Embryonic facial prominence (tissue), 1 donor: ENCODE data around the gene HNRNPU.

ENCODE experiments used
- DNase-seq: peaks from one replicate; pipeline ENCODE4 v3.0.0-alpha.2; 2016; ENCODE audit errors: extremely low spot score

Gene HNRNPU

DNA sequence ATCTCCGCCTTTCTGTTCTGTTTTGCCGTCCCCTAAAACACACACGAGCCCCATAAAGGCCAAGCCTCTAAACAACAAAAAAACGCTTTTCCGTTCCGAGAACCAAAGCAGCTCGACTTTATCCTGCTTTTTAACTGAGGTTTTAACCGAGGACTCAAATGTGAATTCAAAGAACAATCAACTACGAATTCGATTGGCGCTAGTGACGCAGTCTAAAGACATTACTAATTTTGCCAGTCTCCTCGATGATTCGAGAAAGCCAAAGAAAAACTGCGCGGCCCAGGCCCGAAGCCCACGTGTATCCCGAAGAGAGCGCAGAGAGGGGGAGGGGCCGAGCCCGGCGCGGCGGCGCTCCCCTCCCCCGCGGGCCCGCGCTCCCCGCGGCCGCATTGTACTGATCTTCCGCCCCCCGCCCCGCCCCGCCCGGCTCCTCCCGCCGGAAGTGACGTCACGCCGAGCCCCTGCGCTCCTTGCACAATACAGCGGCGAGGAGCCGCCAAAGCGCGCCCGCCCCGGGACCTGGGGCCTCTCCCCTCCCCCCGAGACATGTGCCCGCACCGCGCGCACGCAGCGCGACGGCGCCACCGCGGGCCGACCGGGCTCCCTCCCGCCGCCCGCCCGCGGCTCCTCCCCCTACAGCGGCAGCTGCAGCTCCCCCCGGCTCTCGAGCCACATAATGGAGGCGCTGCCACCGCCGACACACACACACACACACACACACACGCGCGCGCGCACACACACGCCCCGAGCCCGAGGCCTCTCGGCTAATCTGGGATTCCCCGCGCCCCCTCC, 1.4 kb downstream of the HNRNPU start:
- DNase-seq, result peak; percentile 81

DNA sequence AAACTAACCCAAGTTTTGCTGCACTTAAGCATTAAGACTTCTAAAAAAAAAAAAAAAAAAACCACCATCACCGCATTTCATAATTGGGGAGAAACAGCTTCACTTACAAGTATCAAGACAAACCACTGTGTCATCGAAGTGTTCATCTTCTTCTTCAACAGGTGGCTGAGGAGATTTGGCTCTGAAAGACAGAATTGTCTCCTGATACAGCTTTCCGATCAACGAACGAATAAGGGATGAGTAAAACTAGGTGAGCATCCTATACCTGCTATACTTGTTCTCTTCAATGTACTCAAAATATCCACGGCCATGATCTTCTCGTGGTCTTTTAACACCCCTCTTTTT, 2.0 kb downstream of the HNRNPU start:
- no peak for DNase-seq

- no peak for DNase-seq
These were observed 2.7 kb downstream of the HNRNPU start for GRCh38 chr1:244861683-244862082.

DNA sequence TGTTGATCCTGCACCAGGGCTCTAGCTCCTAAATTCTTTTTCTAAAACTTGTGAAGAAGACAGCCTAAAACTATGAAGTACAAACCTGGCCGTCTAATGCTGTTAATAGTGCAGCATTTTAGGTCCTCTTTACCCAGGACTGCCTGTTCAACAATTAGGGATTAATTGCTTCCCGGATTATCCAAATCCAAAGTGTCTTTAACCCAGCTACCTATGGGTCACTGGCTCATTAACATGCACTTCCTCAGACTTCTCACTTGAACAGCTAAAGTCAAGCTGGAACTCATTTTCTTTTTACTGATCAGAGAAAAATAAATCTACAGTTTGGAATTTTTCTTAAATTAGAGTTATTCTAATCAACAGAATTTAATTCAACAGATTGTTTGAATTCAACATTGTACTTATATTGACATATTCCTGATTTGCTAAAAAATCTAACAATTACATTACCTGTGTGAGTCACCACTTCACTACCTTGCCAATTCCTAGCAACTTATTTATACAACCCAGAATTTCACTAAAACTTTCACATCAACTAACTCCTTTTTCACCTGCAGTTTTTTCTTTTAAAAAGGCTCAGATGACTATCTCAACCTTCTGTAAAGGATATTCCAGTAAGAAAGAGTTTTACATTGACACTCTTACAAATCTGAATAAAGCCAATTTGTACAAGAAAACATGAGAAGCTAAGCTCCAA, 3.3 kb downstream of the HNRNPU start:
- DNase-seq, result no peak

GRCh38 chr1:244860078-244860477, 4.3 kb downstream of the HNRNPU start:
- no peak for DNase-seq

- no peak for DNase-seq
These were observed 6.0 kb downstream of the HNRNPU start for GRCh38 chr1:244858357-244858756.

DNA sequence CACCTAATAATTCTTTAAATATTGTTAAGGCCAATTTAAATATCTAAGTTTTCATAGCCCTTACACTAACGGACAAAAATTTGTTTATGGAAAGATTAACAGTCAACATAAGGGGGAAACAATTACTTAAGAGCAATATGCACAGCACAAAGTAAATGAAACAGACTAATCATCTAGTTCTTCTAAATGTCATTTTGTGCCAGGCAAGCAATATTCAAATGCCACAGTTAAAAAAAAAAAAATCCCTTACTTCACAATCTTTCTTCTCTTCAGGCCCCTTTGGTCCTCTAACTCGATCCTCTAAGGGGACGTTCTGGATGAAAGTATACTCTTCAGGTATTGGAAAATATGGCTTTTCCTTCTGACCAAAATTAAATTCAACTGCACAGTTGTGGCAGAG, 6.6 kb downstream of the HNRNPU start:
- no peak for DNase-seq

GRCh38 chr1:244854865-244855578, 9.3 kb downstream of the HNRNPU start:
- DNase-seq, result no peak

- no peak for DNase-seq
These were observed 10.2 kb downstream of the HNRNPU start for GRCh38 chr1:244854166-244854565.

GRCh38 chr1:244852694-244853093, 11.6 kb downstream of the HNRNPU start:
- DNase-seq, result no peak

GRCh38 chr1:244851546-244852231, 12.7 kb downstream of the HNRNPU start:
- DNase-seq, result no peak

DNA sequence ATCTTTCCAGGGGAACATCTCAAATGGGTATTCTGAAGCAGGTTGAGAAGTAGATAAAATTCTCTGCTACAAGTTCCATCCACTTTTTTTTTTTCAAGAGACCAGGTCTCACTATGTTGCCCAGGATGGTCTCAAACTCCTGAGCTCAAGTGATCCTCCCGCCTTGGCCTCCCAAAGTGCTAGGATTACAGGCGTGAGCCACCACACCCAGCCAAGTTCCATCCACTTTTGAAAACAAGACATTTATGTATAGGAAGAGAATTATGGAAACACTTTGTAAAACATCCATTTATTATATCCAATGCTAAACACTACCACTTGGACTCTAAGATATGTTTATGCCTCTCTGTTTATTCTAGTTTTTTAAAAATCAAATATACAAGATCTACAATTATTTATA, 13.4 kb downstream of the HNRNPU start:
- DNase-seq, result no peak

GRCh38 chr1:244850099-244850852, 14.1 kb downstream of the HNRNPU start:
- DNase-seq, result no peak

GRCh38 chr1:244849189-244849866, 15.0 kb downstream of the HNRNPU start:
- no peak for DNase-seq

GRCh38 chr1:244846653-244847052, 17.7 kb downstream of the HNRNPU start:
- DNase-seq, result no peak

DNA sequence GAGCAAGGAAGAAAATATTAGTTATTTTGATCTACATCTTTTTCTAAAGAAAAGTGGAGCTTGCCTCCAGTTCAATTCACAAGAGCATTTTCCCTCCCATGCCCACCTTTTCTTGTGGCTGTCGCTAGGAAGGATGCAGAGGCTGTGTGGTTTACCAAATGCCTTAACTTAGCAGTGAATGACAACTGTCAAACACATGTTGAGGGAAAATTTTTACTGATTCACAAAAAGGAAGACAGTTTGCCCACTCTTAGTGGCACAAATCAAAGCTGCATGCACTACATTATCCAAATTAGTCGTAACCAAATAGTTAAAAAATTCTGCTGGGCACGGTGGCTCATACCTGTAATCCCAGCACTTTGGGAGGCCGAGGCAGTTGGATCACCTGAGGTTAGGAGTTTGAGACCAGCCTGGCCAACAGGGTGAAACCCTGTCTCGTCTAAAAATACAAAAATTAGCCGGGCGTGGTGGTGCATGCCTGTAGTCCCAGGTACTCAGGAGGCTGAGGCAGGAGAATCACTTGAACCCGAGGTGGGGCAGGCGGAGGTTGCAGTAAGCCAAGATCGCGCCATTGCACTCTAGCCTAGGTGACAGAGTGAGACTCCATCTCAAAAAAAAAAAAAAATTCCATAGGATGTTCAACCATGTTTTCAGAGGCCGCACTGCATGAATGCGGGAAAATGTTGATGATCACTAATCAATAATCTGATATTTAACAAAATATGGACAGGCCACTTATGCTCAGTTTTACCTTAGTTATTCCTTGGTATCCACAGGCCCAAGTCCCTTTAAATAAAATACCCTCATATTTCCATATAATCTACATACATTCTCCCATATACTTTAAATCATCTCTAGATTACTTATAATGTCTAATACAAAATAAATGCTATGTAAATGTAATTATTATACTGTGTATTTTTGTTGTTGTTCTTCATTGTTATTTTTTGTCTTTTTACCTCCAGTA, 19.9 kb downstream of the HNRNPU start:
- DNase-seq, result no peak

- no peak for DNase-seq
These were observed 21.0 kb downstream of the HNRNPU start for GRCh38 chr1:244843148-244843978.

DNA sequence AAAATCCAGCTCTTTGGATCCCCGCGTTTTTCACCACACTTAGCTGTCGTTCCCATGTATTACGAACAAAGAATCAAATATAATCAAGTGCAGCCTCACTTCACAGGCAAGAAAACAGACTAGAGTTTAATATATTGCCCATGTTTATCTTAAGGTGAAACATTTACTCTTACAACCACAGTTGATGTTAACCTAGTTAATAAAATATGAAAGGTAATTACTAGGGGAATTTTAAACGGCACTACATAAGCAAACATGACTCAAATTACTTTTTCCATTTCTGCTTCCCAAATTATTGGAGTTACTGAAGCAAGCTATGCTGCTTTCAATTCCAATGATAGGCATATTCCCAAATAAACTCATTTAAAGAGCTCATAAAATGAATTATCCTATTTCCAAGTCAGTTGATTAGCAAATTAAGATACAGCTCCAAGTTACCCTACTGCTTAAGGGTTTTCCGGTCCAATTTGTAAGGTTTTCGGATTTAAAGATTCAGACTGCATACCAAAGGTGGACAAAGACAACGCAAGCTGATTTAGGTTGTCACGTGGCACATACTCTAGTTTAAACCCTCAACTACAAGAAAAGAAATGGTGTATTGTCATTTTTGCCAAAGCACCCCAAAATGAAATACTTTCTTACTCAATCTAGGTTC, 22.9 kb downstream of the HNRNPU start:
- no peak for DNase-seq
